HuH-7.5 (cell line): ENCODE results near the gene ZER1.
"Not testable (repeated sequence)": the region's sequence is repeated elsewhere in the genome, so short reads cannot be mapped to it uniquely, and the experiment has no call there.

Source experiments
- DNase-seq: peaks from one replicate; pipeline ENCODE4 v3.0.0; 2011; ENCODE audit warnings: low spot score

ZER1 gene

DNA sequence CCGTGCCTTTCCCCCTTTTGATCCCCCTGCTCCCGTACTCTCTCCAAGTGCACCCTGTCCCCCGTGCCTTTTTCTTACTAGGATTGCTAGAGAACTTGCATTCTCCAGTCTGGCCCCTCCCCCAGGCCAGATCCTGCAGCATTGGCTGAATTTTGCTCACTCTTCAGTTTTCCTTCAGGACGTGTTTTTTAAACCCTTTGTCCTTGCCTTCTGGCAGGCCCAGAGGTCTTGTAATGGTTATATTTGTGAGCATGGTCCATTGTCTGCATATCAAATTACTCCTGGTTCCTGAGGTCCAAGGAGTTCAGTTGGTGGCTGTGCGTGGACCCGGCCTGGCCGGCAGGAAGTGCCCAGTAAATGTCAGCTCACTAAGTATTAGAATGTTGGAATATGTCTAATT lies 15.9 kb upstream of the ZER1 start:
- DNase-seq = no peak

DNA sequence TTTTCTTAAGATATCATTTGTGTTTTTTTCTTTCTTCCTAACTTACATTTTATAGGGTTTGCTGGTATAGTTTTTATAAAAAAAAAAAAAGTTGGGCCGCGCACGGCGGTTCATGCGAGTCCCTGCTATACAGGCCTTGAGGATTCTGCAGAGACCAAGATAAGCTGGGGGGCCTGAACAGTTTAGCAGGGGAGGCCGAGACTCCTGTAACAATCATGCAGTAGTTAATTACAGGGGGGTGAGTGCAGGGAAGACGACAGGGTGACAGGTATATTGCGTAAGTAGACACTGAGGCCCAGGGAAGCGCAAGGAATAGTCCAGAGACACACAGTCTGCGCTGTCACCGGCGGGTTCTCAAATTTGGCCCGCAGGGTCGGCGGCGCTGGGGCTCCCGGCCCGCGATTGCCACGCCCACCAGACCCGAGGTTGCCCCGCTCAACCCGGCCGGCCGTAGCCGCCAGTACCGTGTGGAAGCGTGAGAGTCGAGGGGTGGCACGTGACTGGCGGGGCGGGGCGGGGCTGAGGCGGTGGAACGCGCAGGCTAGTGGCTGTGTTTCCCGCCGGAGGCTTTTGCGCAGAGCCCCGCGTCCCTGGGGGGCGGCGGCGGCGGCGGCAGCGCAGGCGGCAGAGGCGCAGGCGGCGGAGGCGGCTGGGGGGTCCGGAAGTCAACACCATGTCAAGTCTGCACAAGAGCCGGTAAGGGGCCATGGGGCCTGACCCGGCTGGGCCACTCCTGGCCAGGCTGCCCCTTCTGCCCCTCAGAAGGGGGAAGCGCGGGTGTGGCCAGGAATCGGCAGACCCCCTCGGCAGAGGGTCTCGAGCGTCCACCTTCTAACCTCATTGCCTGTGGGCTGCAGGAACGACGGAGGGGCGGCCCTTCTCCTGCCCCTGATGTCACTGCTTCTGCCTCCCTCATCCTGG lies 15.2 kb upstream of the ZER1 start, which contains the start of gene TBC1D13:
TBC1D13 (plus strand) TSS at position 573 of the 921 bp plus-strand sequence; CDS start at position 674, 101 bp downstream.
- DNase-seq = peak; percentile 94

DNA sequence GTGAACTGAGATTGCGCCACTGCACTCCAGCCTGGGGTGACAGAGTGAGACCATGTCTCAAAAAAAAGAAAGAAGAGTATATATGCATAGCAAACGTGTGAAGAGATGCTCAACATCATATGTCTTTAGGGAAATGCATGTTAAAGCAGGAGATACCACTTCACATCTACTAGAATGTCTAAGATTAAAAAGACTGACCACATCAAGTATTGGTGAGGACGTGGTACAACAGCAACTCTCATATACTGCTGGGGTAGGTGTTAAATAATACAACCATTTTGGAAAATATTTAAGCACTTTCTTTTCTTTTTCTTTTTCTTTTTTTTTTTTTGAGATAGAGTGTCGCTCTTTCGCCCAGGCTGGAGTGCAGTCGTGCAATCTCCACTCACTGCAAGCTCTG lies 13.7 kb upstream of the ZER1 start:
- DNase-seq = no peak

DNA sequence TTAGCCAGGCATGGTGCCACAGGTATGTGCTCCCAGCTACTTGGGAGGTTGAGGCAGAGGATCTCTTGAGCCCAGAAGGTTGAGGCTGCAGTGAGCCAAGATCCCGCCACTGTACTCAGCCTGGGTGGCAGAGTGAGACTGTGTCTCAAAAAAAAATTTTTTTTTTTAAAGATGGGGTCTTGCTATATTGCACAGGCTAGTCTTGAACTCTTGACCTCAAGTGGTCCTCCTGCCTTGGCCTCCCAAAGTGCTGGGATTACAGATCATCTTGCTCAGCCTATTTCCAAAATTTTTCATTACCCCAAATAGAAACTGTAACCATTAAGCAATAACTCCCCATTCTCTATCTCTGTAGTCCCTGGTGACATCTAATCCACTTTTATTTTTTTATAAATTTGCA lies 10.9 kb upstream of the ZER1 start:
- DNase-seq = no peak

DNA sequence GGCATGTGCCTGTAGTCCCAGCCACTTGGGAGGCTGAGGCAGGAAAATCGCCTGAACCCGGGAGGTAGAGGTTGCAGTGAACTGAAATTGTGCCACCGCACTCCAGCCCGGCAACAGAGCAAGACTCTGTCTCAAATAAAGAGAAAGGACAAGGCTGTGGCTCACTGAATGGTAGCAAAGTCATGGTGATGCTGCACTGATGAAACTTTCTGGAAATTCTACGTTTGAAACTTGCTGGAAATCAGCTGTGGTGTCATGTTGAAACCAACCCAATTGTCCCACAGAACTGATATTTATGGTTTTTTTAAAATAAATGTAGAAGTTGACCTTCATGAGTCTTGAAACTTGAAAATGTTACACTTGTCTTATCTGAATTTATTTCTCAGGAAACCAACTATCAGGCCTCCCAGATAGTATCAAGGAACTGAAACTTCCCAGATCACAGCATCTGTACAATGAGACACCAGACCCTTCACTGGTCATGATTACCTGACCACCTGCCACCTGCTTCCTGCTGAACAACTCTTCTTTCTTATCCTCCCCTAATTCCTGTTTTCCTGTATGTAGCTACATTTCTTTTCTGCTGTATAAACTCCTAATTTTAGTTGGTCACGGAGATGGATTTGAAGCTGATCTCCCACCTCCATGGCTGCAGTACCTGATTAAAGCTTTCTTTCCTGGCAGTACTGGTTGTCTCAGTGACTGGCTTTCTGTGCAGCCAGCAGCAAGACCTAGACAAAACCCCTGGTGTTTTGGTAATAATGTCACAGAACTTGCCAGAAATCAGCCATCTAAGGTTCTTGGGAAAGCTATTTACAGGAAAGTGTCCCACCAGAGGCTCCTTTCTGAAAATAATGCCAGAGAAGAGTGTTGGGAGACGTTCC lies 9.7 kb upstream of the ZER1 start:
- no peak for DNase-seq

DNA sequence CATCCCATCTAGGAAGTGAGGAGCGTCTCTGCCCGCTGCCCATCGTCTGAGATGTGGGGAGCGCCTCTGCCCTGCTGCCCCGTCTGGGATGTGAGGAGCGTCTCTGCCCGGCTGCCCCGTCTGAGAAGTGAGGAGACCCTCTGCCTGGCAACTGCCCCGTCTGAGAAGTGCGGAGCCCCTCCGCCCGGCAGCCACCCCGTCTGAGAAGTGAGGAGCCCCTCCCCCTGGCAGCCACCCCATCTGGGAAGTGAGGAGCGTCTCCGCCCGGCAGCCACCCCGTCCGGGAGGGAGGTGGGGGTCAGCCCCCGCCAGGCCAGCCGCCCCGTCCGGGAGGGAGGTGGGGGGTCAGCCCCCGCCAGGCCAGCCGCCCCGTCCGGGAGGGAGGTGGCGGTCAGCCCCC lies 8.4 kb upstream of the ZER1 start:
- not testable (repeated sequence) for DNase-seq

DNA sequence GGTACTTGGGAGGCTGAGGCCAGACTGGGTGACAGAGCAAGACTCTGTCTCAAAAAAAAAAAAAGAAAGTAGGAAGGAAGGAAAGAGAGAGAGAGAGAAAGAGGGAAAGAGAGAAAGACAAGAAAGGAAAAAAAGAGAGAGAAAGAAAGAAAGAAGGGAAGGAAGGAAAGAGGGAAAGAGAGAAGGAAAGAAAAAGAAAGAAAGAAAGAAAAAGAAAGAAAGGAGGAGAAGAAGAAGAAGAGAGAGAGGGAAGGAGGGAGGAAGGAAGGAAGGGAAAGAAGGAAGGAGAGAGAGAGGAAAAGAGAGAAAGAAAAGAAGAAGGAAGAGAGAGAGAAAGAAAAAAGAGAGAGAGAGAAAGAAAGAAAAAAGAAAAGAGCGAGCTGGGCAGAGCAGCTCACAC lies 3.1 kb upstream of the ZER1 start:
- no peak for DNase-seq

DNA sequence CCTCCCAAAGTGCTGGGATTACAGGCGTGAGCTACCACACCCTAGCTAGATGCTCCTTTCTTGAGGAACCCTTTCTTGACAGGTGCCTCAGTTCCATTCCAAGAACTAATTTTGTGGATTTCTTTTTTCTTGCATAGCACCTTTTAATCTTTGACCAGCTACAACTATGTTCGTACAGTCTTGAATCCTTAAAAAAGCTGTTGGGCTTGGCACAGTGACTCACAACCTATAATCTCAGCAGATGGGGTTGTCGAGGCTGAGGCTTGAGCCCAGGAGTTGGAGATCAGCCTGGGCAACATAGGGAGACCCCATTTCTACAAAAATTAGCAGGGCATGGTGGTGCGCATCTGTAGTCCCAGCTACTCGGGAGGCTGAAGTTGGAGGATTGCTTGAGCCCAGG lies 1.3 kb upstream of the ZER1 start:
- DNase-seq = no peak

DNA sequence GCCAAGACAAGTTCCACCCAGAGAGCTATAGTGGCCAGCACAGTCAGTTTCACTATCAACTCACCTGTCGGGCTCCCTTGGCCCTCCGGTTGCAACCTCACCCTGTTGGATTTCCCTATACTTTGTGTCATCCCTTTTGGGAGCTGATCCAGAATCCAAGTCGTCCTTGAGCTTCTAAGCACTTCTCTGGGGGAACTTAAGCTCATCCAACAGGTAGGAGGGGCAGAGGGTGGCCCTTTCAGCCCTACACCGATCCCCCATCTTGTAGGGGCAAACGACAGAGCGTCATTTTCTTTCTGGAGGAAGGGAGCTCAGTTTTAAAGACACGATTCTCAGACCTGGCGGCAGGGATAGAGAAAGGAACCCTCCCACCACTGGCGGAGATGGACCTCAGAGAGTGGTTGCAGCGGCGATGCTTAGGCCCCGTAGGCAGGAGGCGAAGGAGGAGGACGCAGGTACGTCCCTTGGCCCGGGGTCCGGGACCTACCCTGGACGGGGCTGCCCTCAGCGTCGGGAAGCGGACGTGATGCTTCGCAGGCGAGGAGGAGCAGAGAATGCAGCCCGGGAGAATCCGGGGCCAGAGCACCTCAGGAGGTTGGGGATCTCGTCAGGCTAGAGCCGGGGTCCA lies 519 bp downstream of the ZER1 start:
- no peak for DNase-seq

DNA sequence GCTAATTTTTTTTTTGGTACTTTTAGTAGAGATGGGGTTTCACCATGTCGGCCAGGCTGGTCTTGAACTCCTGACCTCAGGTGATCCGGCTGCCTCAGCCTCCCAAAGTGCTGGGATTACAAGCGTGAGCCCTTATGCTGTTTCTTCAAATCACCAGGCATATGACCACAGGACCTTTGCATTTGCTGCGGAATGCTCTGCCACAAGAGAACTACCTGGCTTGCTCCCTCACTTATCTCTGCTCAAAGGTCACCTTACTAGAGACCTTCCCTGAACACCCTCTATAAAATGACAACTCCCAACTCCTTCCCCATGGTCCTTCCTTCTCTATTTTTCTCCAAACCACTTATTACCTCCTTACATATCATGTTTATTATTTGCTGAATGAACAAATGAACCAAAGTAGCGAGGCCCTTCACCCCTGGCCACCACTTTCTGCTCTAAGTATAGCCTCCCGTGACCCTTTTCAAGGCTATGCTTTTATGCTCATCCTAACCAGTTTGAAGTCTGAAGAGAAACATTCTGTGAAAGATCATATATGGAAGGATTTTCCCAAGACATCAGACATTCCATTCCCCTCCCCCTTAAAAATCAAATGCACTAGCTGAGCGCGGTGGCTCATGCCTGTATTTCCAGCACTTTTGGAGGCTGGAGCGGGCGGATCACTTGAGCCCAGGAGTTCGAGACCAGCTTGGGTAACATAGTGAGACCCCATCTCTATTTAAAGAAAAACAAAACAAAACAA lies 1.3 kb downstream of the ZER1 start:
- no peak for DNase-seq

DNA sequence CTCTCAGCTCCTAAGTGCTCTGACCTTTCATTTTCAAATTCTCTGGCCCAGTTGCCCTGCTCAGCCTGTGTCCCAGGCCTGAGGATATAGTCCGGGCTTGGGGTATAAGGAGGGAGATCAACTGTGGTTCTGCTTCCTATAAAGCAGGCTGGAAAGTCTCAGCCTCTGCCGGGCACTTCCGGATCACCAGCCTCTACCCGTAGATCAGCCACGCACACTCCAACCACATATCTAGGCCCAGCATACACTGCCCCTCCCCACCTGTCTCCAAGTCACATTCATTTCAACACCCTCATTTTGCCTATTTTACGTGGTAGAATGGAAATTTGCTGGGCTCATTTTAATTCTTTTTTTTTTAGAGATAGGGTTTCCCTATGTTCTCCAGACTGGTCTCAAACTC lies 3.1 kb downstream of the ZER1 start:
- no peak for DNase-seq

DNA sequence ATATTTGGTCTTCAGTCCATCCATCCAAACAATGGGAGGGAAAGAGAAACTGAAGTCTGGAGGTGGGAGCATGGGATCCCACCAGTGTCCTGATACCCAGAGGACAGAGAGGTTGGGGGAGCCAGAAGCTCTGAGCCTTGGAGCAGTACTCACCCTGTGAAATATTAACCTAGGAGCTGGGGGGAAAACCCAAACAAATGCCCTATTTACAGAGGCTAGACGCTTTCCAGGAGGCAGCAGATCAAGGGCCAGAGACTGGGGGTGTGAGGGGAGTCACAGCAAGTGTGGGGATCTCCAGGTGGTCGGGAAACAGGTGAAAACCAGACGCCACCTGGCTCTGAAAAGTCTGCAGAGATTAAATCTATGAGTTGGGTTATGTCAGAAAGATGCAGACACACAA lies 6.2 kb downstream of the ZER1 start:
- DNase-seq = no peak

DNA sequence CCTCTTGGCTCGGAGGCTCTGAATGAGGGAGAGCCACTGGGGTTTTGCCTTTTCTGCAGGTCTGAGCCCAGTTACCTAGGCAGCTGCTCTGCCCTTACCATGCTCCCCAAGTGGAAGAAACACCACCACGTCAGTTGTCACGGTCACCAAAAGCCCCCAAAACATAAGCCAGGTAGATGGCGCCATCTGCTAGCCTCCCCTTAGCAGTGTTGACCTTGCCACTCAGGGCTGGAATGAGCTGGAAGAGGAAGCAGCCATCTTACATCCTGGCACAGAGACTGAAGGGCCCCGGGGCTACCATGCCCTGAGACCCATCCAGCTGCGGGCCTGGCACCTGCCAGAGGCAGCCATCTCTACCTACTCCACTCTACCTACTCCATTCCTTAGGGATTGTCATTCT lies 7.4 kb downstream of the ZER1 start:
- DNase-seq = no peak

DNA sequence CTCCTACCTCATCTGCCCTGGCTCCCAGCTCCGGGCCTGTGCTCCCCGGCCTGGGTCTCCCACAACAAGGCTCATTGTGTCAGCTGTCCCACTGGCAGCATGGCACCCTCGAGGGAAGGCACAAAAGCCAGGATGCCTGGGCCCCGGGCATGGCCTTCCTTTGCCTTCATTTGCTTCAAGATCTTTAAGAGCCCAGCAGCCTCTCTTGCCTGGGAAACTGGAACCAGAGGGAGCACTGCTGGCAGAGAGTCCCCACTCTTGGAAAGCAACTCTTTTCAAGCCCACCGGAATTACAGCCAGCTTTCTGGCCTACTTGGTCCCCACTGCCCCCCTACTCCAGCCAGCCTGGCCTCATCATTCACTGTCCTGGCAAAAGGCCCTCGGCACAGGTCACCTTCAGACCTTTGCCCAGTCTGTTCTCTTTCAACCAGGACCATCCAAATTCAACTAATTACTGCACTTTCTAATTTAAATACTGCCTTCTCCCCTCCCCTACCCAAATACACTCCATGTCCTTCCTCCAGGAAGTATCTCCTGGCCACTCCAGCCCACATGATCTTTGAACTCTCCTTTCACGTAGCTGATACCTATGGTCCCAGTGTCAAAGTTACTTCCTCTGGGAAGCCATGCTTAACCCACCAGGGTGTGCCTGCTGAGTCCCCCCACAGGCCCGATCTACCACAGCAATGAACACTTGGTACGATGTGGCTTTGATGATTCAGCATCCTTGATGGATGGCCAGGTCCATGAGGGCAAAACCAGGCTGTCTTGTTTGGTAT lies 8.9 kb downstream of the ZER1 start:
- no peak for DNase-seq

DNA sequence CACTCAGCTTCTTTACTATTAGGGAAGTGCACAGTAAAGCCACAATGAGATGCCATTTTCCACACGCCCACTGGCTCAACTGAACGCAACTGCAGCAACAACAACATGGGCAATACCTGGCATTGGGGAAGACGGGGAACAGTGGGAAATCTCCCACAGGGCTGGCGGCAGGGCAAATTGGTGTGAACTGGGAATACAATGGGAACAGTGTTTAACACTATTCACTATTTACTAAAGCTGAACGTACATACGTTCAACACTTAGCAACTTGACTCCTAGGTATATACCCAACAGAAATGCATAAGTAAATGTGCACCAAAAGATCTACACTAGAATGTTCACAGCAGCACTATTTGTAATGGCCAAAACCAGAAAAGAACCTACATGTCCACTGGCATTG lies 14.1 kb downstream of the ZER1 start:
- no peak for DNase-seq

DNA sequence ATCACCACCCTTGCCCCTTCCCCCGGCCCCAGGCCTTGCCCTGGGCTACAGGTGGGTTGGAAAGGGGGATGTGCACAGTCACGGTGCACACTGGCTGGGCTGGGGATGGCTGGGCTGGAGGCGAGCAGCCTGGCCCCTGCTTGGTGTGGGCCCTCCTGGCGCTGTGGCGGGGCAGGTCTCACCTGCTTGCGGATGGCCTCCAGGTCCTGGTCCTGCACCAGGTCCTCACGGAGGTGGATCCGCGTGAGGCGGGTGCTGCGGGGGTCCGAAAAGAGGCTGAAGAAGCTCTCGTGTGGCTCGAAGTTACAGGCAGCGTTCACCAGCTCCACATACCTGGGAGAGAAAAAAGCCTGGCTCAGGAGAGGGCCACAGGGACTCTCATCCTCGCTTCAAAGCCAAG lies 18.1 kb downstream of the ZER1 start:
- DNase-seq = no peak

DNA sequence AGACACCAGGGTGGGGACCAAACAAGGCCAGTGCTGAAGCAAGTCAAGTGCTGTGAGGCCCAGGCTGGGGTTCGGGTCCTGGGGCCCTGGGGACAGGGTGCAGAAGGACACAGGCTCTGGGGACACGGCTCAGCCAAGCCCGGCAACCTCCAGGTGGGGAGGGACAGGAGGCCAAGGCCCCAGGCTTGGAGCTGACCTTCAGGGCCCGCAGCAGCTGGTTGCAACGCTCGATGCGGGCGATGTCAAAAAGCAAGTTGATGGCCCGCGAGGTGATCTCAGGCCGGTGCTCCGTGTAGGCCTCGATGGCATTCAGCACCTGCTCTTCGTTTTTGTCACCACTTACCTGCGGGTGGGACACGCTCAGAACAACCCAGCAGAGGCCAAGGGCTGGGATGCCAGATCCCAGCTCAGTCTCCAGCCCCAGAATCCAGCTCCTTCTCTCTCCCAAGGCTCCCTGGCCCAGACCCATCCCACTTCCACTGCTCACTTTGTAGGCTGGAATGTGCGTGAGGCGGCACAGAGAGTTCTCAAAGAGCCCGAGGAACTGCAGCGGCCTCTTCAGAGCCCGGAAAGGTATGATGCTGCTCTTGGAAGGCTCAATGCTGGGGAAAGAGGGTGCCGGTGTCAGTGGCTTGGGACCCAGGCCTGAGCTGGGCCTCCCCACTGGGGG lies 20.7 kb downstream of the ZER1 start:
- DNase-seq = no peak

DNA sequence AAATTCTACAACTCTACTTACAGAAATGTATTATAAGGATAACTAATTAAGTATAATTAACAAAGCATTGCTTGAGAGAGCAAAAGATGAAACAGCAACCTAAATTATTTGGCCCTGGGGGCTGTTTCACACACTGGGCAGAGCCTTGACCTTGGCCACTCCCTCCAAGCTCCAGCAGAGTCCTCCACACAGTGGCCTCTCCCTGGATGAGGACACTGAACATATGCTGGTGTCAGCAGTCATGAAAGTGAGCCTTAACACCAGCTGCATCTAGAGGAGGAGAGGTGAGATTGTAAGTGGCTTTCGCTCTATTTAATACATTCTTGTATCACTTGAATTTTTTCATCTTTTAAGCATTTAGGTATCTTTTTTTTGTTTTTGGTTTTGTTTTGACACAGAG lies 24.5 kb downstream of the ZER1 start:
- no peak for DNase-seq

DNA sequence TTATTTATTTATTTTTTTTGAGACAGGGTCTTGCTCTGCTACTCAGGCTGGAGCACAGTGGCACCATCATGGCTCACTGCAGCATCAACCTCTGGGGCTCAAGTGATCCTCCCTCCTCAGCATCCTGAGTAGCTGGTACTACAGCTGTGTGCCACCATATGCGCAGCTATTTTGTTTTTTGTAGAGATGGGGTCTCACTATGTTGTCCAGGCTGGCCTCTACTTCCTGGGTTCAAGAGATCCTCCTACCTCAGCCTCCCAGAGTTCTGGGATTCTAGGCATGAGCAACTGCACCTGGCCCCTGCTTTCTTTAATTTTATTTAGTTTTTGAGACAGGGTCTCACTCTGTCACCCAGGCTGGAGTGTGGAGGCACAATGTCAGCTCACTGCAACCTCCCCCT lies 28.3 kb downstream of the ZER1 start:
- DNase-seq = no peak

DNA sequence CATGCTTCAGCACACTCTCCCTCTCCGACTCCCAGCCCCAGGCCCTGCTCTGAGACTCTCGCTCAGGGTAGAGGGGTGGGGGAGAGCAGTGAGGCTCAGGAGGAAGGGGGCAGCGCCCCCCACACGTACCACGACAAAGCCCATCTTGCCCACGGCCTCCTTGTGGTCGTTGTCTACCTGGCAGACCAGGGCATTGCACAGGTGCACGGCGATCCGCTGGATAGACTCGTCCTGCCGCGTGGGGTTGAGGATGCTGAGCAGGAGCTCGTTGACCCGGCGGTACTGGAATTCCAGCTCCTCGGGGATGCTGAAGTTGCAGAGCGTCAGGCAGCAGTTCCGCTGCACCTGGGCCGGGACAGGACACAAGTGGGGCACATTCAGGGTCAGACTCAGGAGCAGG lies 29.3 kb downstream of the ZER1 start:
- no peak for DNase-seq

DNA sequence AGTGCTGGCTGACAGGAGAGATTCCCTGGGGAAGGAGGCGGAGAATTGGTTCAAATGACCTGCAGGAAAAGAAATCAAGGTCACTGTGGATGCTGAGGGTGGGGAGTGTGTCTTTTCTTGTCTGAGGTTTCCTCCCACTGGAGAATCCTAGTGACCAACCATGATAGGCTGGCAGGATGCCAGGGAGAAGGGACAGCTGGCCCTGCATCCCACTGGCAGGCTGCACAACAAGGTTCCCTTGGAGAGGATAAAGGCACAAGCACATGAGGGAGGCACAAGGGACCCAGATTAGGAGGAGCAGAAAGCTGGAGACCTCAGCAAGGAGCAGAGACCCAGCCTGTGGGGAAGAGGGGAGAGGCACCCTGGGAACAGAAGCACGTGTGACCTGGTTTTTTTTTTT lies 36.4 kb downstream of the ZER1 start:
- DNase-seq = no peak
